Neutrophil (primary cell): Measurements from ENCODE around the gene SCN8A.
"Not testable (repeated sequence)": the region's sequence is repeated elsewhere in the genome, so short reads cannot be mapped to it uniquely, and the experiment has no call there.

Source experiments
- H3K27ac ChIP-seq: fragments of 200-600 bp; sonication (generic); 2 replicates; pipeline ENCODE4 v1.5.1; 2016; ENCODE audit warnings: mild to moderate bottlenecking, moderate library complexity
- H3K27me3 ChIP-seq: fragments of 200-600 bp; sonication (generic); 2 replicates; pipeline ENCODE4 v1.6.0; 2016; ENCODE audit warnings: mild to moderate bottlenecking
- H3K36me3 ChIP-seq: fragments of 200-600 bp; sonication (generic); 2 replicates; pipeline ENCODE4 v1.5.1; 2017
- H3K4me1 ChIP-seq, 2 experiments: fragments of 200-600 bp in 1 of 2; sonication (generic) in 1 of 2; 1 replicate in 1 of 2; 2 replicates in 1 of 2; pipeline versions ENCODE4 v1.5.1 to v1.6.1; 2013 to 2016; ENCODE audit warnings: low read depth in 1 of 2, low read length in 1 of 2, mild to moderate bottlenecking in 1 of 2, moderate library complexity in 1 of 2; ENCODE audit not compliant: control insufficient read depth in 1 of 2, insufficient read depth in 1 of 2
- H3K4me3 ChIP-seq, 2 experiments: fragments of 200-600 bp in 1 of 2; sonication (generic) in 1 of 2; 1 replicate in 1 of 2; 2 replicates in 1 of 2; pipeline ENCODE4 v1.5.1; 2013 to 2016; ENCODE audit warnings: low read depth in 1 of 2, low read length in 1 of 2, mild to moderate bottlenecking in 1 of 2, moderate library complexity in 1 of 2
- H3K9me3 ChIP-seq: fragments of 200-600 bp; sonication (generic); 2 replicates; pipeline ENCODE4 v1.5.1; 2016
- CTCF ChIP-seq: fragments of 200-600 bp; sonication (generic); IDR thresholded peaks from 2 replicates; pipeline ENCODE4 v1.5.1; 2016; ENCODE audit warnings: antibody characterized with exemption

Gene SCN8A

DNA sequence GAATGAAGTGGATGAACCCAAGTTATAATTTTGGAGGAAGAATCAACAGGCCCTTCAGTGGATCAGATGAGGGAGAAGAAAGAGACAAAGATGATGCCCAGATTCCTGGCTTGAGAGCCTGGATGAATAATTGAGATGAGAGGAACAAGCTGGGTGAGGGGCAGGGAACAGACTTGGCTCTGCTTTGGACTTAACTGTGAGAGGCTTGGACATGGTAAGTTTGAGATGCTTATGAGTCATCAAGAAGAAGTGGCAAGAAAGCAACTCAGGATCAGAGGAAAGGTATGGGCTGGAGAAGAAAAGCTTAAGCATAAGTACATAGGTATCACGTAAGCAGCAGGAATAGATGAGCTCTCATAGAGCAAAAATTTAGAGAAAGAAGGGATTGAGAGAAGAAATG is 202.2 kb downstream of the SCN8A start:
- Histone ChIP-seq H3K27ac (no peak overlapping the region), H3K27me3 (no peaks in the 10 kb centered on the region), H3K4me1 (no peaks in the 10 kb centered on the region), H3K36me3 (peaks cover 61% of the 10 kb centered on the region), H3K4me3 (no peak overlapping the region), H3K9me3 (no peaks in the 10 kb centered on the region)
- TF ChIP-seq CTCF, result no peak

DNA sequence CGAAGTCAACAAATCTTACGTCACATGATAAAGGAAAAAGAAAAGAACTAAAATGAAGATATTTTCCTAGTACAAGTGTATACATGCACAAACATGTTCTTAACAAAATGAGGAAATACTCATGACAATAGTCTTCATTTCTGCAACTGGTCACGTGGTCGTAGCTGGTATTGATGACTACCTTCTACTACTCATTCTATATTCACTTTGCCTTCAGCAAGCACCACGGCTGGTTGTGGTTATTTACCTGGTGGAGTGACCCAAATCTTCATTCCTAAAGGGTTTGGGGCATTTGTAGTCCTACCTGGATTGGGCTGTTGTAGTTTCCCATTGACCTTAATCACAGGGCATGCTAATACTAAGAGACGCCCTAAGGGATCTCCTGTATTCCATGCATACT is 206.3 kb downstream of the SCN8A start:
- H3K27me3 ChIP-seq, result no peaks in the 10 kb centered on the region
- no peaks in the 10 kb centered on the region for H3K4me1 ChIP-seq
- H3K27ac ChIP-seq, result no peak overlapping the region
- H3K9me3 ChIP-seq, result no peaks in the 10 kb centered on the region
- peaks cover 37% of the 10 kb centered on the region for H3K36me3 ChIP-seq
- TF ChIP-seq CTCF, result no peak
- no peak overlapping the region for H3K4me3 ChIP-seq

DNA sequence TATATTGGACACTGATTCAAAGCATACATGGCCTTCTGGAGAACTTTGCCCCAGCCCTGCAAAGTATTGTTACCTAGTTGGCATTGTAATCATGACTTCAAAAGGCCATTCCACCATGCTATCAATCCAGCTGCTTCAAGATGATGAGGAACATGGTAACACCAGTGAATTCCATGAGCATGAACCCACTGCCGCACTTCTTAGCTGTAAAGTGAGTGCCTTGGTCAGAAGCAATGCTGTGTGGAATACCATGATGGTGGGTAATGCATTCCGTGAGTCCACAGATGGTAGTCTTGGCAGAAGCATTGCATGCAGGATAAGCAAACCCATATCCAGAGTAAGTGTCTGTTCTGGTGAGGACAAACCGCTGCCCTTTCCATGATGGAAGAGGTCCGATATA is 207.0 kb downstream of the SCN8A start:
- H3K9me3 ChIP-seq, H3K4me3 ChIP-seq, H3K27ac ChIP-seq, H3K27me3 ChIP-seq, H3K4me1 ChIP-seq: not testable (repeated sequence)
- H3K36me3 ChIP-seq, result peaks cover 37% of the 10 kb centered on the region

- TF ChIP-seq CTCF, result no peak
- Histone ChIP-seq H3K4me3 (no peak overlapping the region), H3K27ac (no peak overlapping the region)
Observed at GRCh38 chr12:51798501-51798900, 207.5 kb downstream of the SCN8A start.

DNA sequence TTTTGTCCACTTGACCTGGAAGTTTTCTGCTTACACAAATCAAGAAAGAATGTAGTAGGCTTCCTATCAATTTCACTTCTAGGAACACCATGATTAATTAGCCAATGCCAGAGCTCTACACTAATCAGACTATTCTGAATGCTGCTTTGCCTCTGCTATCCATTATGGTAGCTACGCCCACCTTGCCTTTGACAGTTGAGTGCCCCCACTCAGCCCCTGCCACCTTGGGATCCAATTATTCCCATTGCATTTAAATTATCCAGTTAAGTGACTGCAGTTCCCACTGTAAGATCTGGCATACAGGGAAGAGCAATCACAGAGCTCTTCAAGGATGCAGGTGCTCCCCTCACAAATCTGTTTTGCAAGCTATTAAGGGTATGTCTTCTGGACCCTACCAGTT is 210.0 kb downstream of the SCN8A start:
- Histone ChIP-seq H3K9me3 (no peaks in the 10 kb centered on the region), H3K4me1 (no peaks in the 10 kb centered on the region), H3K27ac (no peak overlapping the region)

More at GRCh38 chr12:51798501-51798900, 207.5 kb downstream of the SCN8A start:
- Histone ChIP-seq H3K9me3 (no peaks in the 10 kb centered on the region), H3K36me3 (peaks cover 37% of the 10 kb centered on the region), H3K4me1 (no peaks in the 10 kb centered on the region), H3K27me3 (no peaks in the 10 kb centered on the region)

GRCh38 chr12:51806896-51807295 is 215.9 kb downstream of the SCN8A start:
- Histone ChIP-seq H3K36me3 (peaks cover 6% of the 10 kb centered on the region), H3K4me1 (no peaks in the 10 kb centered on the region), H3K27ac (no peak overlapping the region), H3K9me3 (no peaks in the 10 kb centered on the region), H3K27me3 (no peaks in the 10 kb centered on the region), H3K4me3 (no peak overlapping the region)
- TF ChIP-seq CTCF, result no peak

More for the DNA sequence above, 210.0 kb downstream of the SCN8A start:
- TF ChIP-seq CTCF, result no peak
- Histone ChIP-seq H3K36me3 (peaks cover 16% of the 10 kb centered on the region), H3K27me3 (no peaks in the 10 kb centered on the region), H3K4me3 (no peak overlapping the region)
